PFSK-1 (cell line): ENCODE data around the gene PLCXD3.

ENCODE experiments used
- POLR2AphosphoS5 ChIP-seq: IDR thresholded peaks from 2 replicates; pipeline ENCODE4 v1.6.1; 2012; ENCODE audit warnings: low read depth, mild to moderate bottlenecking, control low read depth, low read length, moderate library complexity
- SIN3A ChIP-seq: IDR thresholded peaks from 2 replicates; pipeline ENCODE4 v1.6.1; 2012; ENCODE audit warnings: mild to moderate bottlenecking, low read length, moderate library complexity, borderline replicate concordance; ENCODE audit not compliant: insufficient read depth
- TAF1 ChIP-seq: IDR thresholded peaks from 2 replicates; pipeline ENCODE4 v1.6.1; 2012; ENCODE audit warnings: low read length, control low read depth, borderline replicate concordance; ENCODE audit not compliant: insufficient read depth
- TF ChIP-seq, protein P1 (sequence below), 2 experiments: IDR thresholded peaks; 2 replicates each; pipeline versions ENCODE4 v1.6.1 to v1.8.0; 2011 to 2012; ENCODE audit warnings: low read depth in 2 of 2, low read length in 2 of 2, control low read depth in 1 of 2, inconsistent platforms in 1 of 2, mild to moderate bottlenecking in 1 of 2, moderate library complexity in 1 of 2; ENCODE audit not compliant: insufficient read depth in 1 of 2

DNA sequence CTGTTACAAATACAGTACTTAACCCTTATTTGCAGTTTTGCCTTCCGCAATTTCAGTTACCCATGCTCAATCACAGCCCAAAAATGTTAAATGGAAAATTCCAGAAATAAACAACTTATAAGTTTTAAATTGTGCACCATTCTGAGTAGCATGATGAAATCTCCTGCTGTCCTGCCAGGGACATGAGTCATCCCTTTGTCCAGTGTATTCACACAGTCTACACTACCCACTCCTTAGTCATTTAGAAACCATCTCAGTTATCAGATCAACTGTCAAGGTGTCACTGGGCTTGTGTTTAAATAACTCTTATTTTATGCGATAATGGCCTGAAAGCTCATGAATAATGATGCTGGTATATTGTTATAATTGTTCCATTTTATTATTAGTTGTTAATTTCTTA lies 95.8 kb downstream of the PLCXD3 start:
- TF ChIP-seq TAF1 (no peak), POLR2AphosphoS5 (no peak), SIN3A (no peak)
- TF ChIP-seq, protein P1, sequence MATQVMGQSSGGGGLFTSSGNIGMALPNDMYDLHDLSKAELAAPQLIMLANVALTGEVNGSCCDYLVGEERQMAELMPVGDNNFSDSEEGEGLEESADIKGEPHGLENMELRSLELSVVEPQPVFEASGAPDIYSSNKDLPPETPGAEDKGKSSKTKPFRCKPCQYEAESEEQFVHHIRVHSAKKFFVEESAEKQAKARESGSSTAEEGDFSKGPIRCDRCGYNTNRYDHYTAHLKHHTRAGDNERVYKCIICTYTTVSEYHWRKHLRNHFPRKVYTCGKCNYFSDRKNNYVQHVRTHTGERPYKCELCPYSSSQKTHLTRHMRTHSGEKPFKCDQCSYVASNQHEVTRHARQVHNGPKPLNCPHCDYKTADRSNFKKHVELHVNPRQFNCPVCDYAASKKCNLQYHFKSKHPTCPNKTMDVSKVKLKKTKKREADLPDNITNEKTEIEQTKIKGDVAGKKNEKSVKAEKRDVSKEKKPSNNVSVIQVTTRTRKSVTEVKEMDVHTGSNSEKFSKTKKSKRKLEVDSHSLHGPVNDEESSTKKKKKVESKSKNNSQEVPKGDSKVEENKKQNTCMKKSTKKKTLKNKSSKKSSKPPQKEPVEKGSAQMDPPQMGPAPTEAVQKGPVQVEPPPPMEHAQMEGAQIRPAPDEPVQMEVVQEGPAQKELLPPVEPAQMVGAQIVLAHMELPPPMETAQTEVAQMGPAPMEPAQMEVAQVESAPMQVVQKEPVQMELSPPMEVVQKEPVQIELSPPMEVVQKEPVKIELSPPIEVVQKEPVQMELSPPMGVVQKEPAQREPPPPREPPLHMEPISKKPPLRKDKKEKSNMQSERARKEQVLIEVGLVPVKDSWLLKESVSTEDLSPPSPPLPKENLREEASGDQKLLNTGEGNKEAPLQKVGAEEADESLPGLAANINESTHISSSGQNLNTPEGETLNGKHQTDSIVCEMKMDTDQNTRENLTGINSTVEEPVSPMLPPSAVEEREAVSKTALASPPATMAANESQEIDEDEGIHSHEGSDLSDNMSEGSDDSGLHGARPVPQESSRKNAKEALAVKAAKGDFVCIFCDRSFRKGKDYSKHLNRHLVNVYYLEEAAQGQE (IDR thresholded peaks at IDR 0.05; ENCODE audit: insufficient read depth in 1 of 2, low read depth in 2 of 2, low read length in 2 of 2): no peak
